ENCODE data around the gene TMEM37.

GRCh38 chr2:119433636-119434327 is 2.1 kb downstream of the TMEM37 start:
- TF ChIP-seq ZNF274 (IDR thresholded peaks at IDR 0.05; ENCODE audit: low read depth, low read length) = no peak
- TF ChIP-seq YY1 (IDR thresholded peaks at IDR 0.05; ENCODE audit: insufficient read depth, insufficient read length) = no peak
